ENCODE results near the gene CEP57L1. TPM values are rescaled to one million over a fixed set of nuclear protein-coding genes. Genes with fewer than 3 reads are reported as not detected.

The CEP57L1 gene
- total and polyA plus RNA-seq, 10 of the 15 experiments (the other 5 are each of a cell fraction or from before 2014, with no cell fraction given) = 12.7 to 30.5 (median 21.9) TPM

DNA sequence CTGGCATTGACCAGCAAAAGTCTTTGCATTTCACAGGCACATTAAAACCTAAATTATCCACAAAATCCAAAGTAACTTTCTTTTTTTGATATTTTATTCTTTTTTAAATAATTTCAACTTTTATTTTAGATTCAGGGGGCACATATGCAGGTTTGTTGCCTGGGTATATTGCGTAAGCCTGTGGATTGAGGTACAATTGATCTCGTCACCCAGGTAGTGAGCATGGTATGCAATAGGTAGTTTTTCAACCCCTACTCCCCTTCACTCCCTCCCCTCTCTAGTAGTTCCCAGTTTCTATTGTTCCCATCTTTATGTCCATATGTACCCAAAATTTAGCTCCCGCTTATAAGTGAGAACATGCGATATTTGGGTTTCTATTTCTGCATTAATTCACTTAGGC, 97.6 kb downstream of the CEP57L1 start:
- ChIA-PET SMC1A (ENCODE audit: uncharacterized antibody, unreplicated experiment) (no interaction called here), RAD21 (ENCODE audit: unreplicated experiment) (no interaction called here), CTCF (no interaction called here), POLR2A (no interaction called here)
- Histone ChIP-seq H4K20me1 (ENCODE audit: control insufficient read depth, insufficient read depth) (no peaks in the 10 kb centered on the region), H3K27me3 (replicated peaks in 1 of 2; ENCODE audit: control insufficient read depth in 2 of 2, insufficient read depth in 2 of 2, low read length in 1 of 2) (no peaks in the 10 kb centered on the region), H3K4me3 (no peak overlapping the region), H2AFZ (ENCODE audit: control insufficient read depth, low read depth, low read length) (no peak overlapping the region), H3K36me3 (ENCODE audit: control insufficient read depth in 2 of 2, insufficient read depth in 2 of 2, low read length in 1 of 2) (no peaks in the 10 kb centered on the region), H3K9me3 (replicated peaks; ENCODE audit: control insufficient read depth, insufficient read depth, low read length) (no peaks in the 10 kb centered on the region; the same call in 2 of the 3 replicates), H3K9ac (ENCODE audit: control insufficient read depth, insufficient read depth, low read length) (no peak overlapping the region), H3K27ac (ENCODE audit: control insufficient read depth, insufficient read depth) (no peak overlapping the region), H3K4me2 (ENCODE audit: control insufficient read depth, insufficient read depth) (no peak overlapping the region), H3K4me1 (ENCODE audit: control insufficient read depth, insufficient read depth, low read length) (no peaks in the 10 kb centered on the region), H3K79me2 (ENCODE audit: control insufficient read depth, insufficient read depth, low read length) (no peaks in the 10 kb centered on the region)
- TF ChIP-seq, protein P1, sequence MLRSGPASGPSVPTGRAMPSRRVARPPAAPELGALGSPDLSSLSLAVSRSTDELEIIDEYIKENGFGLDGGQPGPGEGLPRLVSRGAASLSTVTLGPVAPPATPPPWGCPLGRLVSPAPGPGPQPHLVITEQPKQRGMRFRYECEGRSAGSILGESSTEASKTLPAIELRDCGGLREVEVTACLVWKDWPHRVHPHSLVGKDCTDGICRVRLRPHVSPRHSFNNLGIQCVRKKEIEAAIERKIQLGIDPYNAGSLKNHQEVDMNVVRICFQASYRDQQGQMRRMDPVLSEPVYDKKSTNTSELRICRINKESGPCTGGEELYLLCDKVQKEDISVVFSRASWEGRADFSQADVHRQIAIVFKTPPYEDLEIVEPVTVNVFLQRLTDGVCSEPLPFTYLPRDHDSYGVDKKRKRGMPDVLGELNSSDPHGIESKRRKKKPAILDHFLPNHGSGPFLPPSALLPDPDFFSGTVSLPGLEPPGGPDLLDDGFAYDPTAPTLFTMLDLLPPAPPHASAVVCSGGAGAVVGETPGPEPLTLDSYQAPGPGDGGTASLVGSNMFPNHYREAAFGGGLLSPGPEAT (IDR thresholded peaks at IDR 0.05; ENCODE audit: low read depth) = no peak
- no peak for TF ChIP-seq CBX3 (IDR thresholded peaks at IDR 0.05; ENCODE audit: borderline replicate concordance, low read depth)
- no peak for TF ChIP-seq BRCA1 (IDR thresholded peaks at IDR 0.05; ENCODE audit: low read depth, low read length)
- no peak for TF ChIP-seq NR2C1 (IDR thresholded peaks at IDR 0.05)
- no peak for DNase-seq (ENCODE audit: low read depth, low spot score)
- intact Hi-C loops (cut with micrococcal nuclease; ENCODE audit: unreplicated experiment) = no loop called here
- no TSS peak for BruUV-seq (replicated peaks)
- in situ Hi-C loops (cut with MboI) = no loop called here
- no peak for FAIRE-seq
- no peak for ATAC-seq
- WGBS (ENCODE audit: insufficient coverage, insufficient replicate concordance, low lambda C conversion rate, missing lambda C conversion rate) = 85% methylated on average over 4 of the region's 4 CpGs

DNA sequence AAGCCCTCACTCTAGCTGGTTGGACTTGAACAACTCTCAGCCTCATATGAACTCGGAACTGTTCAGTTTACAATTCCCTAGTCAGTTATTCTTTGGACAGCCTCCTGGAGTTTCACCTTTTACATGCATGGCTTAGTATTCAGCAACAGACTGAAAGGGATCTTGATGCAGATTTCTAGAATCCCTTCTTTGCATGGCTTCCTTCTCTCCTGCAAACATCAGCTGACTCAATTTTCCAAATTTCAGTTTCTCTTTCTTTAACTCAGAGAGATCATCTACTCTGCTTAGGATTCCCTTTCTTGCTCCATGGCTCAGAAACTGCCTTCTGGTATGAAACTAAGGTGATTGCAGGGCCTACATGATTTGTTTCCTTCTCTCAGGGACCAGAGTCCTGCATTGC, 99.6 kb downstream of the CEP57L1 start:
- ChIA-PET CTCF (interaction anchor here (0.6 to 1.9 kb wide), 5 partner anchors 12 to 603 kb away, joined by 3 to 6 read pairs (median 4); partner anchors contain the start of gene CD164), POLR2A (no interaction called here), RAD21 (ENCODE audit: unreplicated experiment) (no interaction called here), SMC1A (ENCODE audit: uncharacterized antibody, unreplicated experiment) (interaction anchor here (1.0 to 2.7 kb wide), 2 partner anchors 10 to 189 kb away, joined by 3 to 18 read pairs; no protein-coding TSS in a partner anchor)
- no peak overlapping the region for H3K9ac ChIP-seq (ENCODE audit: control insufficient read depth, insufficient read depth, low read length)
- intact Hi-C loops (cut with micrococcal nuclease; ENCODE audit: unreplicated experiment) = no loop called here
- no peak overlapping the region for H3K4me2 ChIP-seq (ENCODE audit: control insufficient read depth, insufficient read depth)
- no peak overlapping the region for H3K27ac ChIP-seq (ENCODE audit: control insufficient read depth, insufficient read depth)
- no peaks in the 10 kb centered on the region for H3K4me1 ChIP-seq (ENCODE audit: control insufficient read depth, insufficient read depth, low read length)
- no peaks in the 10 kb centered on the region for H3K79me2 ChIP-seq (ENCODE audit: control insufficient read depth, insufficient read depth, low read length)
- no TSS peak for BruUV-seq (replicated peaks)
- H4K20me1 ChIP-seq (ENCODE audit: control insufficient read depth, insufficient read depth) = no peaks in the 10 kb centered on the region
- H3K27me3 ChIP-seq (replicated peaks in 1 of 2; ENCODE audit: control insufficient read depth in 2 of 2, insufficient read depth in 2 of 2, low read length in 1 of 2) = no peaks in the 10 kb centered on the region
- ATAC-seq (no peak), FAIRE-seq (no peak), DNase-seq (ENCODE audit: low read depth, low spot score) (no peak)
- H3K9me3 ChIP-seq (replicated peaks; ENCODE audit: control insufficient read depth, insufficient read depth, low read length) = no peaks in the 10 kb centered on the region; the same call in 2 of the 3 replicates
- no peaks in the 10 kb centered on the region for H3K36me3 ChIP-seq (ENCODE audit: control insufficient read depth in 2 of 2, insufficient read depth in 2 of 2, low read length in 1 of 2)
- H3K4me3 ChIP-seq = no peak overlapping the region
- 85% methylated on average over 1 of the region's 1 CpG for WGBS (ENCODE audit: insufficient coverage, insufficient replicate concordance, low lambda C conversion rate, missing lambda C conversion rate)
- no peak overlapping the region for H2AFZ ChIP-seq (ENCODE audit: control insufficient read depth, low read depth, low read length)
- in situ Hi-C loops (cut with MboI) = no loop called here
- no peak for TF ChIP-seq HCFC1 (IDR thresholded peaks at IDR 0.05; ENCODE audit: low read length)
- TF ChIP-seq BHLHE40 (IDR thresholded peaks at IDR 0.05; ENCODE audit: borderline replicate concordance in 1 of 2, low read depth in 2 of 2, low read length in 1 of 2) = no peak
- TF ChIP-seq, protein P2, sequence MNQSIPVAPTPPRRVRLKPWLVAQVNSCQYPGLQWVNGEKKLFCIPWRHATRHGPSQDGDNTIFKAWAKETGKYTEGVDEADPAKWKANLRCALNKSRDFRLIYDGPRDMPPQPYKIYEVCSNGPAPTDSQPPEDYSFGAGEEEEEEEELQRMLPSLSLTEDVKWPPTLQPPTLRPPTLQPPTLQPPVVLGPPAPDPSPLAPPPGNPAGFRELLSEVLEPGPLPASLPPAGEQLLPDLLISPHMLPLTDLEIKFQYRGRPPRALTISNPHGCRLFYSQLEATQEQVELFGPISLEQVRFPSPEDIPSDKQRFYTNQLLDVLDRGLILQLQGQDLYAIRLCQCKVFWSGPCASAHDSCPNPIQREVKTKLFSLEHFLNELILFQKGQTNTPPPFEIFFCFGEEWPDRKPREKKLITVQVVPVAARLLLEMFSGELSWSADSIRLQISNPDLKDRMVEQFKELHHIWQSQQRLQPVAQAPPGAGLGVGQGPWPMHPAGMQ (IDR thresholded peaks at IDR 0.05; ENCODE audit: borderline replicate concordance) = no peak
- no peak for TF ChIP-seq CHD2 (IDR thresholded peaks at IDR 0.05; ENCODE audit: borderline replicate concordance, low read depth, low read length)
- TF ChIP-seq IRF4 (IDR thresholded peaks at IDR 0.05; ENCODE audit: low read depth, low read length) = no peak
- no peak for TF ChIP-seq TCF12 (IDR thresholded peaks at IDR 0.05; ENCODE audit: low read depth, low read length)
- no peak for TF ChIP-seq HDAC2 (IDR thresholded peaks at IDR 0.05)
- TF ChIP-seq TARDBP (IDR thresholded peaks at IDR 0.05; ENCODE audit: borderline replicate concordance) = no peak
